Ectodermal cell (in vitro differentiated cells): ENCODE measurements around the gene TYR.
A peak's percentile ranks its signal among the peaks of the same experiment; 100 is the strongest.
"Not testable (repeated sequence)": the region's sequence is repeated elsewhere in the genome, so short reads cannot be mapped to it uniquely, and the experiment has no call there.

Experiments
- H3K27ac ChIP-seq: 2 replicates; pipeline ENCODE4 v1.7.0; 2013; ENCODE audit warnings: mild to moderate bottlenecking, low read depth, low read length; ENCODE audit not compliant: insufficient read depth, poor library complexity, severe bottlenecking
- H3K27me3 ChIP-seq: 2 replicates; pipeline ENCODE4 v1.7.0; 2013; ENCODE audit warnings: mild to moderate bottlenecking, low read length; ENCODE audit not compliant: insufficient read depth, control insufficient read depth, poor library complexity, severe bottlenecking
- H3K36me3 ChIP-seq: one replicate; pipeline ENCODE4 v1.7.0; 2013; ENCODE audit warnings: low read length; ENCODE audit not compliant: control insufficient read depth, insufficient read depth
- H3K4me1 ChIP-seq: one replicate; pipeline ENCODE4 v1.7.0; 2013; ENCODE audit warnings: low read length; ENCODE audit not compliant: control insufficient read depth, insufficient read depth
- H3K4me3 ChIP-seq: 2 replicates; pipeline ENCODE4 v1.7.0; 2013; ENCODE audit warnings: low read depth, low read length, control low read depth; ENCODE audit not compliant: insufficient read depth
- H3K9me3 ChIP-seq: 2 replicates; pipeline ENCODE4 v1.7.0; 2013; ENCODE audit warnings: mild to moderate bottlenecking, low read length, moderate library complexity; ENCODE audit not compliant: control insufficient read depth
- WGBS, 2 experiments: methylation state at CpG; one replicate each; pipeline ENCODE4 v1.1.7; 2013; ENCODE audit warnings: missing lambda C conversion rate in 2 of 2; 5-methylcytosine and 5-hydroxymethylcytosine counted together

The TYR gene

DNA sequence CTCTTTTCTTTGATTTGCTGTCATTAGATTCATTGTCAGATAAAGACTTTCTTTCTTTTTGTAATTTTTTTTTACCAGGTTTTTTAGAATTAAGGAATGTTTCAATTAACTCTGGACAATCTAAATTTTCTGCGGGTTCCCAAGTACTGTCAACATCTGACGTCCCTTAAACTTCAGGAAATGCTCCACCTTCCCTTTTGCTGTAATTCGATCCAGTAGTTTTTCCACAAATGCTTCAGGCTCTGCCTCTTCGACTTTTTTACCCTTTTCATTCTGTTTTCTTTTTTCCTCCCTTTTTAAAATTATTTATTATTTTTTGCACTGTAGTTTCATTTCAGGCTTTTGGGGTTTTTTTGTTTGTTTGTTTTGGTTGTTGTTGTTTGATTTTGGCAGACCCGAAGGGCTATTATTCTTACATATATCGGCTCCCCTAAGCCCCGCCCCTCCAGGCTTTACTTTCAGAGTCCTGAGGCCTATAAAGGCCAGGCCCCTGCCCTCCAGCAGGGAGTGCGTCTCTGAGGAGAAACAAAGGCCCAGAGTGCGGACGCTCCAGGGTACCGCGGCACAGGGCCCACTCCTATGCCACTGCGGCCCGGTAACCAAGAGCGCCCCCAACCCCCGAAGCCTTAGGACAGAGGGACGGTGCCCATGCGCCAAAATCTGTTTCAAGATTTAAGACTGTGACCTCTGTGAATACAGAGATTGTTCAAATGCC is 116.4 kb downstream of the TYR start:
- H3K4me3 ChIP-seq = peak overlapping the region; percentile 14
- H3K36me3 ChIP-seq = no peaks in the 10 kb centered on the region
- H3K9me3 ChIP-seq = no peaks in the 10 kb centered on the region
- WGBS, 2 experiments = 13 to 16% methylated on average over 17 to 18 of the region's 18 CpGs
- H3K27me3 ChIP-seq = no peaks in the 10 kb centered on the region
- H3K27ac ChIP-seq = peak overlapping the region; percentile 9
- H3K4me1 ChIP-seq = no peaks in the 10 kb centered on the region

DNA sequence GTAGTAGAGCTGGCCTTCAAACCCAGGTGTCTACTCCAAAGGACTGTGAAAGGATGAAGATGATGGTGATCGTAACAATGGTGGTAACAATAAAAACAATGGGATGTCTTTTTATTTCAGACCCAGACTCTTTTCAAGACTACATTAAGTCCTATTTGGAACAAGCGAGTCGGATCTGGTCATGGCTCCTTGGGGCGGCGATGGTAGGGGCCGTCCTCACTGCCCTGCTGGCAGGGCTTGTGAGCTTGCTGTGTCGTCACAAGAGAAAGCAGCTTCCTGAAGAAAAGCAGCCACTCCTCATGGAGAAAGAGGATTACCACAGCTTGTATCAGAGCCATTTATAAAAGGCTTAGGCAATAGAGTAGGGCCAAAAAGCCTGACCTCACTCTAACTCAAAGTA is 117.3 kb downstream of the TYR start:
- not testable (repeated sequence) for H3K27me3 ChIP-seq, H3K9me3 ChIP-seq, H3K36me3 ChIP-seq, H3K4me1 ChIP-seq, H3K4me3 ChIP-seq
- H3K27ac ChIP-seq = peak overlapping the region; percentile 1
- WGBS, 2 experiments = 46% methylated on average over 5 of the region's 7 CpGs; no CpG with 5 or more reads in 1 of the 2 experiments

DNA sequence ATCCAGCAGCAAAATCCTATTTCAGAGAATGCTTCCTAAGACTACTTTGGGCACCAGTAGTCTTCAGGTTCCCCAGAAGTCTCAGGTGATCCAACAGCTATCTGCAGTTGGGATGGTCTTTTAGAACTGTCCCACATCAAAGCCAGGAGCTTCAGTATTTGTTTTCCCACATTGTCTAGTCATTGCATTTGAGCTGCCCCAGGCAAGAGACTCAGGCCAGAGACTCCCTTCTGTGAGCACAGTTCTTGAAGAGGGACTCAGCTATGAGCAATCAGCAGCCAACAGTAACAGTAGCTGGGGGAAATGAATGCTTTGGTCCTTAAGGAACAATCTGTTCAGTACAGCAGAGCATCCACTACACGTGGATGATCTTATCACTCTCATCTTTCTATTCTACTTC is 125.4 kb downstream of the TYR start:
- not testable (repeated sequence) for H3K36me3 ChIP-seq, H3K9me3 ChIP-seq, H3K4me1 ChIP-seq, H3K27ac ChIP-seq, H3K27me3 ChIP-seq, H3K4me3 ChIP-seq
- 85 to 88% methylated on average over 1 of the region's 1 CpG for WGBS, 2 experiments

DNA sequence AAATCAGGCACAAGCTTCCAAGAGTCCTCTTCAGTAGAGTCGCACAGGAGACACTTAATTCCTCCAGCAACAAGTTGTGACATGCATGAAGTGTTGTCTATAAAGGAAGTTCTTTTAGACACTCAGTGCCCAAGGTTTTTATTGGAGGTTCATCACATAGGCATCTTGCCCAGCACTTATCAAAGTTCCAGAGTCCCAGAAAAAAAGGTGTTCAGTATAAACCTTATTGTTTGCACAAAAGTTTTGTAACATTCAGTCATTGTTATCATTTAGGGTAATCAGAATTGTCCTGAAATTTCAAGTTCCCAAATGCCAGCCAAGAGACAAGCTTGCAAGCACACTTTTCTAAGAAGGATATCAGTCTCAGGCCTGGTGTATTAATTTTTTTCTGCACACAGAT is 130.6 kb downstream of the TYR start:
- H3K9me3 ChIP-seq, H3K4me1 ChIP-seq, H3K4me3 ChIP-seq, H3K27ac ChIP-seq, H3K36me3 ChIP-seq, H3K27me3 ChIP-seq: not testable (repeated sequence)
- WGBS, 2 experiments = 93 to 97% methylated on average over 1 of the region's 1 CpG

DNA sequence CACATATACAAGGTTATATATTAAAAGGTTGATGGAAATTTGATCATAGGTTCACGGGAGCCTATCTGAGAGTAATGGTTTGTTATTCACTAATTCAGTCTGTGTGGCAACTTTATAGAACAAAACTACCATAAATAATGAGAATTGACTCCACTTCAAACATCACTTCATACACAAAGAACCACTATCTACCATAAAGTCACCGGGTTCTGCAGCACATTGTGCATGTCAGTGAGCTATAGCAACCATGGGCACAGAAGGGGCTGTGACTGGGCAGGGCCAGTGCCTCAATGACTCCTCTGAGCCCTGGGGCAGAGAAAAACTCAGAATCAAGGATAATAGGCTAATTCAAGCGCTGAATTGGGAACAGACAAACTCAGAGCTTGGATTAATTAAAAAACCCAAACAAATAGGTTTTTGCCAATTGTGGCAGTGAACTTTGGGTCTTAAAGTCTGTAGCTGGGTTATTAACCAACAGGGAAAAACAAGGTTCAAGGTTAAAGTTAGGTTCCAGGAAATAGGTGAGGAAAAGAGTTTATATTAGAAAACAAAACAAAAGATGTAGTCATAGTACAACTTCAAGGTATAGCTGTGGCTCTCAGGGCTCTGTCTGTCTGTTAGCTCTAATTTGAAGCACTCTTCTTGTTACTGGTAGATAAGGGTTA is 131.8 kb downstream of the TYR start:
- not testable (repeated sequence) for H3K9me3 ChIP-seq, H3K36me3 ChIP-seq, H3K4me1 ChIP-seq, H3K27me3 ChIP-seq, H3K4me3 ChIP-seq, H3K27ac ChIP-seq
- 96 to 100% methylated on average over 2 of the region's 3 CpGs for WGBS, 2 experiments

DNA sequence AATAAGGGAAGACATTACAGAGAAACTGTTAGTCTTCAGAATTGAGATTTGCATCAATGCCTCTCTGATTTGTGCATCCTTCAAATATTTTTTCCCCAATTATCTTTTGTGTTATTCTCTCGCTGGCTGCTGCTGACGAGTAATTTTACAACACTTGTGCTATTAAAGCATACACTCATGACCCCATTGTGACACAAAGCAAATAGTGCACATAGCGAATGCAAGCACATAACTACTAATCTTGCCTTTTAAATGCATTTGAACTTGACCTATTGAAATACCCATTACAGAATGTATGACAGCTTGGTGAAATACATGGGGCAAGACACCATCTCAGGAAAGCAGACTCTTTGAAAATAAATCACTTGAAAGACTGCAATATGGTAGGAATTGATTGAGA is 132.9 kb downstream of the TYR start:
- H3K36me3 ChIP-seq, H3K27ac ChIP-seq, H3K4me1 ChIP-seq, H3K4me3 ChIP-seq, H3K9me3 ChIP-seq, H3K27me3 ChIP-seq: not testable (repeated sequence)
- WGBS, 2 experiments = 97 to 99% methylated on average over 3 of the region's 3 CpGs

DNA sequence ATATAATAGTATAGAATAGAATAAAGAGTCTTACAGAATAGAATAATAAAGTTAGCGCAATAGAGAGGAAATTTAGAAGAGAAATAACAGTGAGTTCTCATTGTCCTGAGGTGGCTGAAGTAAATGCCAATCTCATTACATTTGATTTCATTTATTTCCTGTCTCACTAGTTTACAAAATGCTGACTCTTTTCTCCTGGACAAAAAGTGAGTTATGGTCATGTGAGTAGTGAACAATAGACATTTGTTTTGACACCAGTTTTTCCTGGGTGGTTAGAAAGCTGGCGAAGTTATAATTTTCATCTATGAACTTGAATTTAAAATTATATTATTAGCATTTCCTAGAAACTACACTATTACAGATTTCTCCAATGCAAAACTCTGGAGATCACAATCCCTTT is 143.7 kb downstream of the TYR start:
- H3K27ac ChIP-seq = no peak overlapping the region
- H3K36me3 ChIP-seq = no peaks in the 10 kb centered on the region
- no peaks in the 10 kb centered on the region for H3K27me3 ChIP-seq
- WGBS, 2 experiments = no CpG with 5 or more reads among the region's 2 CpGs
- H3K4me1 ChIP-seq = no peaks in the 10 kb centered on the region
- no peak overlapping the region for H3K4me3 ChIP-seq
- no peaks in the 10 kb centered on the region for H3K9me3 ChIP-seq

DNA sequence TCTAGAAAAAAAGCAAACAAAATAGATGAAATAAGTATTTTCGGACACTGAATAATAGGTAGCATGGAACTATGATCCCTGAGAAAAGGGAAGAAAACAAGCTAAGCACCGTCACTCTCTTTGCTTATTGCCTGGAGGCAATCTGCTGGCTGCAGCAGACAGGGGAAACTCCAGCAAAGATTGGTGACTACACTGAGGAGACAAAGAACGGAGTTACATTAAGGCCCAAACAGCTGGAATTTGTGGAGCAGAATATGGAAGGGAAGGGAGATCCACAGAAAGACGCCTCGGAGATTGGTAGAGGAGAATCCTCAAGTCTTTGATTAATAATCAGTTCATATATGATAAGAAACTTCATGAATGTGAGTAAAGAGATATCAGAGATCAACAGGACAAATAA is 150.2 kb downstream of the TYR start:
- no peak overlapping the region for H3K27ac ChIP-seq
- no peak overlapping the region for H3K4me3 ChIP-seq
- no peaks in the 10 kb centered on the region for H3K4me1 ChIP-seq
- WGBS, 2 experiments = 67 to 71% methylated on average over 4 to 5 of the region's 5 CpGs
- no peaks in the 10 kb centered on the region for H3K27me3 ChIP-seq
- H3K36me3 ChIP-seq = no peaks in the 10 kb centered on the region
- H3K9me3 ChIP-seq = no peaks in the 10 kb centered on the region

DNA sequence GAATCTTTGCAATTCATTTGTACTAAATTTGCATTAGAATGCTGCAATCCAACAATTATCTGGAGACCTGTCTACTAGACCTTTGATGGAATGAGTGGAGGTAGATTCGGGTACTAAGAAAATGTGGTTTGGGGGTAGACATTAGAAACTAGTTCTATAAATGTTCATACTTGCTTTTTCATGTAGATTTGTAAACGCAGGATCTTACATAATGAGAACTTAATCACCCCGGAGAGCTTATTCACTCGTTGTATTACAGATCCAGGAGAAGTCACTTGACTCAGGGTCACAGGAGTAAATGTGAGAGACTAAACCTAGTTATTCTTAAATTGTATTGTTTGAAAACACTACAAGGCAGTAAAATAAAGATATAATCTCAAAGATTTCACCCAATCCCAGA is 154.3 kb downstream of the TYR start:
- WGBS, 2 experiments = 49 to 55% methylated on average over 3 to 4 of the region's 4 CpGs
- not testable (repeated sequence) for H3K4me3 ChIP-seq, H3K27me3 ChIP-seq, H3K27ac ChIP-seq, H3K36me3 ChIP-seq, H3K4me1 ChIP-seq, H3K9me3 ChIP-seq

DNA sequence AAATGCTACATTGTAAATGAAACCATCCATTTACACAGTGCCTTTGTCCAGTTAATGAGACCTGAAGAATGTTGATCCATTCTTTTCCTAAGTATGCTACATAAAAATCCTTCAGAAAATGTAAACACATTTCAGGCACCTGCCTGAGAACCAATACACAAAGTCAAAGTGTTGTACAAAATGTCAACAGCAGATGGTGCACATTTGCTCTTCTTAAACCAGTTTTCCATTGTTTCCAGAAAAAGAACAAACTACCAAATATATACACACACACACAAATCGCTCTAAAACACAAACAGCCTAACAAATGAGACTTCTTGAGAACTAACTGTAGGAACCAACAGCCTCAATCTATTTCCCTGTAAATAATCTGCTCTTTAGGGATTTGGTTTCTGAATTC is 156.0 kb downstream of the TYR start:
- not testable (repeated sequence) for H3K4me1 ChIP-seq, H3K36me3 ChIP-seq, H3K4me3 ChIP-seq, H3K27me3 ChIP-seq, H3K9me3 ChIP-seq, H3K27ac ChIP-seq
- WGBS, 2 experiments = 62 to 73% methylated on average over 1 of the region's 1 CpG
